ENCODE data around the gene PPP1R13B.

PPP1R13B gene

DNA sequence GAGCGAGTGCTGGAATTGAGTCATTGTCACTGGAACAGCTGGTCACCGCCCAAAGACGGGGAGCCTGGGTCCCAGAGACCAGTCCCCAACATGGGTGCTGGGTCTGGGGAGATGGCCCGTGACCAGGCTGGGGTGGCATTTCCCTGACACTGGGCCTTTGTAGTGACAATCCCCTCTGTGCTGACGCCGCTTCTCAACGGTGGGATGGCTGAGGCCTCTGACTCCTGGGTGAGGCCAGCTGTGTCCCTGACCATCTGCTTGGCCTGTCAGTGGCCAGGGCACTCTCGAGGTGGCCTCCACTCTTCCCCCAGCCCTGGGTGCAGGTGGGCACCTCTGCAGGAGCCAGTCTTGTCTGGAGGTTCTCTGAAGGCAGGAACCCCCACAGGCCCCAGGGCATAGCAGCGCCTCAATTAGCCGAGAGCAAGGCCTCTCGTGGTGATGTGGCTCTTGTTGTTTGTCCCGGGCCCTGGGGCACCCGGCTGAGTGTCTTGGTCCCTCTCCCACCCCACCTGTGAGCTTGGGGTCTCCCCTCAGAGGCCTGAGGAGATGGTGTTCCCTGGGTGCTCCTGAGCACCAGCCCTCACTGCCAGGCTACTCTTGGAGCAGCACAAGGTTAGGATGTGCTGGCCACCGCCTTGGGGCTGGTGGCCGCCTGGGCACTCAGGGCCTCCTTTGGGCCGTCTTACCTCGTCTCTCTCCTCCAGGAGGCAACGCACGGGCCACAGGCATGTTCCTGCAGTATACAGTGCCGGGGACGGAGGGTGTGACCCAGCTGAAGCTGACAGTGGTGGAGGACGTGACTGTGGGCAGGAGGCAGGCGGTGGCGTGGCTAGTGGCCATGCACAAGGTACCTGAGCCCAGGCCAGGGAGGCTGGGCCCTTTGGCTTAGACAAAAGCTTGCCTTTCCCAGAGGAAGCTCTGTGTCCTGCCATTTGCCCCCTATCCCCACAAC lies 115.2 kb downstream of the PPP1R13B start:
- no peak for DNase-seq (ENCODE audit: low spot score)

GRCh38 chr14:103731481-103731880 lies 115.9 kb downstream of the PPP1R13B start:
- no peak for DNase-seq (ENCODE audit: low spot score)

DNA sequence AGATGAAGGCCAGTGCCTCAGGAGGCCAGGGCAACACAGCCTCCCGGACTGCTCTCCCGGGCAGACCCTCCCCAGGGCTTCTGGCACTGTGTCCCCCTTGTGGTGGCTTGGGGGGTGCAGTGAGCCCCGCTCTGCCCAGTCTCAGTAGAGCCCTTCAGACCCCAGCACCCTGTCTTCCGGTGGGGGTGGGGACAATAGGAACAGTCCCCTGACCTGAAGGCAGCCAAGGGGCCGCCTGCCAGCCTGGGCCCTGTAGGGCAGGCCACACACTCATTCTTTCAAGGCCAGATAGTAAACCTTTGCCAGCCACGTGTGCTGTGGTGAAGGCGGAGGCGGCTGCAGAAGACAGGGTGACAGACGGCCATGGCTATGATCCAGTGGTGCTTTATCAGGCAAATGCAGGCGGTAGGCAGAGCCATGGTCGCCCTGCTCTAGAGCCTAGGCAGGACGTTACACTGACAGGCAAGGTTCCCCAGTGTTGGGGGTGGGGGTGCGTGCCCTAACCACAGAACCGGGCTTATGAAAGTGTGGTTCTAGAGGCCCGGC lies 116.8 kb downstream of the PPP1R13B start:
- no peak for DNase-seq (ENCODE audit: low spot score)

DNA sequence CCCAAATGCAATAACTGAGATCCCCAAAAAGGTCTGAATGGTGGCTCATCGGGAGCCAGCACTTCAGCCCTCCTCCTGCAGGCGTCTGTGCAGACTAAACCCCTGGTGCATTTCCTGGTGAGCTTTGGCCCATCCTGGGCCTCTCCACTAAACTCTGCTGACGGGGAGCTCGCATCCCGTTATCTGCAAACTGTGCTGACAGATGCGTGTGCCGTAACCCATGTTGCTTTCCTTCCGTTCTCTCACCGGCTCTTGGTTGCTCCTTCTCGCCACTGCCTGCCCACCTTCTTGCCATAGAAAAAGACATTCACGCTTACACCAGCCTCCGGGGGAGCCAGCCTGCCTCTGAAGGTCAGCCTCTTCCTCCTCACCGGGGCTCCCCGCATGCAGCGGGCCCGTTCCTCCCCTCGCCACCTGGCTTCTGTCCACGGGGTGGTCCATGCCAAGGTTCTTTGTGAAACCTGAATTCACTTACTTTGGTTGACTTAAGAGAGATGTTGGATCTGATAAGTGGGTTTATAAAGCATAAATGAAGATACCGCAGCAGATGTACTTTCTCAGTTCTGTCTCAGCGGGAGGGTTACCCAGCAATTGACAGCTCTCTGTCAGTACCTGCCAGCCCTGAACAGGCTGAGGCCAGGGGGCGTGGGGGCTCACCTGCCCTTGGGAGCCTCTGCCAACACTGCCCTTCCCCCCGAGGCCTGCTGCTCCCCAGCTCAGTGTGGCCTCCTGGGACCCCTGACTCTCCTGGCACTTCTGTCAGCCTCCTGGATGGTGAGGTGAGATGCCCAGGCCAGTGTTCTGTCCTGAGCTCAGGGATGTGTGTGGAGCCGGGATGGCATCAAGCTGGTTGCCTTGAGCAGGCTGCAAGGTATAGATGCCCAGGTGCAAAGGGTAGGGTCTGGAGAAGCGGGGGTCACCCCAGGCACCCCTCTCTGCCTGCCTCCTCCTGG lies 117.6 kb downstream of the PPP1R13B start:
- DNase-seq (ENCODE audit: low spot score) = no peak

DNA sequence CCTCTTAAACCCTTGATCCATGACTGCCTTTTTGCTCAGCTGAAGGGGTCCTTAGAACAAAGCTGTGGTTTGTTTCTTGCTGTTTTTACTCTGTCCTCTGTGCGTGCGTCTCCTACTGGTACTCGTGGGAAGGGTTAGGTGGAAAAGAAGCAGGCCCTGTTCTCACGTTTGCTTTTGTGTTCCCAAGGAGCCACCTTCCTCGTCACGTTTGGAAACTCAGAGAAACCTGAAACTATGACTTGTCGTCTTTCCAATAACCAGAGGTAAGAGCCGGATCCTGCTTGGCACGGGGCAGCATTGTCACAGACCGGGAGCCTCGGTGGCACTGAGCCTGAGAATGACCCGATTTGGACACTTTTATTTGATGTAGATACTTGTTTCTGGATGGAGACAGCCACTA lies 118.7 kb downstream of the PPP1R13B start:
- no peak for DNase-seq (ENCODE audit: low spot score)

GRCh38 chr14:103728141-103728540 lies 119.2 kb downstream of the PPP1R13B start:
- no peak for DNase-seq (ENCODE audit: low spot score)

- DNase-seq (ENCODE audit: low spot score) = no peak
These were observed 119.9 kb downstream of the PPP1R13B start for GRCh38 chr14:103727313-103727980.

- DNase-seq (ENCODE audit: low spot score) = no peak
These were observed 120.9 kb downstream of the PPP1R13B start for GRCh38 chr14:103726474-103726873.

- no peak for DNase-seq (ENCODE audit: low spot score)
These were observed 121.5 kb downstream of the PPP1R13B start for GRCh38 chr14:103725739-103726395.

DNA sequence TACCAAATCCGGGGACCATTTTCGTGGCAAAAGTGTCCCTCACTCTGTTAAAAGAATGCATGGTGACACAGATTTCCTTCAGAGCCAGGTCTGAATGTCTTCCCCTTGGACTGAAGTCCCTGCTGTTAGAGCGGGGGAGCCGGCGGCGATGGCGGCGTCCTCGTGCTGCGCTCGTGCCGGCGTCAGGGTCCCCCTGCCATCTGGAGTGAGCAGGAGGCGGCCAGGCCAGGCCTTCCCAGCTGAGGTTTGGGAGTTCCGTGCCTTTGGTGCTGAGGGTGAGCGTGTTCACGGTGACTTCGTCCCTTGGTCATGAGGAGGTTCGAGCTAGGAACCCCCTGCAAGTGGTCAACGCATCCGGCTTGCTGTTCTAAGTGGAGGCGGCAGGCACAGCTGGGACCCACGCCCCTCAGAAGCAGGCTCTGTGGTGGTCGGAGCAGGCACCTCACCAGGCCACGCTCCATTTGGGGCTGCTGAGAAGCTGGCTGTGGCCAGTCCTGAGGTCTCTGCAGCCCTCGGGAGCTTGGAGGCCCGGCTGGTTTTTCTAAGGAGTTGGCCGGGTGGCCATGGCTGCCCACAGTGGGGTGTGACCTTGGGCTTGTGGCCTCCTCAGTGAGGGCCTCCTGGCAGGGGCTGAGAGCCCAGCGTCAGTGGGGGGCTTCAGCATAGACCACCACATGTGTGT lies 122.2 kb downstream of the PPP1R13B start:
- no peak for DNase-seq (ENCODE audit: low spot score)

GRCh38 chr14:103724116-103724515 lies 123.3 kb downstream of the PPP1R13B start:
- no peak for DNase-seq (ENCODE audit: low spot score)

- no peak for DNase-seq (ENCODE audit: low spot score)
These were observed 123.7 kb downstream of the PPP1R13B start for GRCh38 chr14:103723748-103724081.

- DNase-seq (ENCODE audit: low spot score) = no peak
These were observed 125.8 kb downstream of the PPP1R13B start for GRCh38 chr14:103721334-103722120.

DNA sequence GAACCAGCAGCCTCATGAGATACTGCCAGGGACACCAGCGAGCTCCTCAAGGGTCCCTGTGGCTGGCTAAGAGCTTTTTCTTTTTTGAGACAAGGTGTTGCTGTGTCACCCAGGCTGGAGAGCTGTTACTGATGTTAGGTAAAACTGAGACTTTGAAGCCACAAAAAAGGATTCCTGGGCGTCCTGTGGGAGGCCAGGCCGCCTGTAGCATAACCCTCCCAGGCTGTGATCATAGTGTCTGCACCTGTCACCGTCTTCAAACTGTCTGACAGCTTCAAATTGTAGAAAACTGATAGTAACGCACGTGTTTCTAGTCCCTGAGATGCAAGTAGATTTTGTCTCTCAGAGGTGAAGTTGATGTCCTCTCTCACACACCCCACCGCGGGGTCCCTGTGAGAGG lies 127.6 kb downstream of the PPP1R13B start:
- DNase-seq (ENCODE audit: low spot score) = no peak

DNA sequence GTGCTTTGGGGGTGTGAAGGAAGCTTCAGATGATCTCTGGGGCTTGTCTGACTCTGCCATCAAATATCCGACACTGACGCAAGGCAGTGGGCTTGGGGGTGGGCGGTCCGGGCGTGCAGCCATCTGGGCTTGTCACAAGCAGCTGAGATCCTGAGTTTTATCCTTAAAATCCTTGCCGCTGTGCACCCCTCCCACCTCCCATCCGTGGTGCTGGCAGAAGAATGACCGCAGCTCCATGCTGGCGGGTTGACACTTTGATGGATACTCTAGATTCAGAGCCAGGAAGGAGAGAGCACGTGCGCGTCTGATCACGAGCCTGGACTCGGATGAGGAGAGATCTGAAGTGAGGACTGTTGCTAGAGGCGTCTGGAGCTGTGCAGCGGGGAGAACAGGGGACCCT lies 128.8 kb downstream of the PPP1R13B start:
- no peak for DNase-seq (ENCODE audit: low spot score)

DNA sequence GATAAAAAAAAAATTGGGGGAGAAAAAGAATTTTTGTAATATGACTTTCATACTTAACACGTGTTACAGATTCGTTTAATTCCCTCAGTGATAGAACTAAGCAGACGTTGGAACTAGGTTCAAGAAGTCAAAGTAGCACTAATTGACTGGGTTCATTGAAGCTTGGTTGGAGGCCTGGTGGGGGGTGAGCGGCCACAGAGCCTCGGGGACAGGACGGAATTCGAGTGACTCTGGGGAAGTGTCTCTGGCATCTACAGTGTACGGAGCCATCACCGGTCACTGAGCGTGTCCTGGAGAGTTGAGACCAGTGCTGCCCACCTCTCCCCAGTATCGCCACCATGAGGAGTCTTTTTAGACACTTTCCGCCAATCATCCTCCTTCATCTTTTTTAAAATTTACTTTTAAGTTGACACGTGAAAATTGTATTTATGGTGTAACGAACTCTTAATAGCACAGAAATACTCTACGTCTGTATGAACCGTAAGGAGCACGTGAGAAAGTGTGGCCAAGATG lies 130.4 kb downstream of the PPP1R13B start:
- DNase-seq (ENCODE audit: low spot score) = no peak

- peak; percentile 30 for DNase-seq (ENCODE audit: low spot score)
These were observed 131.1 kb downstream of the PPP1R13B start for GRCh38 chr14:103716091-103716801.

DNA sequence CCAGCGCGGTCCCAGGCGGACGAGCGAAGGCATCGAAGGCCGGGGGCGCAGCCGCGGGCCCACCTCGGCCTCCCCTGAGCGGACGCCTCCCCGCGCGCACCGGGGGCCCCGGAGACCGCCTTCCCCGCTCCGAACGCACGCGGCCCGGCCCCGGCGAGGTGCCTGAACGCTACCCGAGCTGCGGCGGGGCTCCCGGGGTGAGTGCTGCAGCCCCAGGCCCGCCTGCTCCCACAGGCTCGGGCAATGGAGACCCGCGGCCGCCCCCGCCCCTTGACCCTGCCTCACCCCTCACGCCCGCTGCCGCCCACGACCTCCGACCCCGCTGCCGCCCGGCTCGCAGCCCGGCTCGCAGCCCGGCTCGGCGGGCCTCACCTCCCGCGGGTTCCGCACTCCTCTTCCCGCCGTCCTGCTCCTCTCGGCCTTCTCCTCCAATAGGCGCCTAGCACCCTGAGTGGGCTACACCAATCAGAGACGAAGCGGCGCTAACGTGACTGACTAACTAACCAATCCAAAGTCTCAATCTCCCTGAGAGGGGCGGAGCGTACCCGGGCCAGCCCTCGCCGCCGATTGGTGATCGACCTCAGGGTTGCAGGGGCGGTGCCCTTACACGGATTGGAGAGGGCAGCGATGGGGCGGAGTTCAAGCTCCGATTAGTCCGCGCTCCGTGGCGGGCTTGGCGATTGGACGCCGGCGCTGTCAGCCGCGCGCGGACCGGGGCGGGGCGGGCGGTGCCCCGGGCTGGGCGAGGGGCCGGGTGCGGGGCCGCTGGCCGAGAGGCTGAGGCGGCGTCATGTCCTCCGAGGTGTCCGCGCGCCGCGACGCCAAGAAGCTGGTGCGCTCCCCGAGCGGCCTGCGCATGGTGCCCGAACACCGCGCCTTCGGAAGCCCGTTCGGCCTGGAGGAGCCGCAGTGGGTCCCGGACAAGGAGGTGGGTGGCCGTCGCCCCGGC lies 132.0 kb downstream of the PPP1R13B start, which contains the start of the genes XRCC3 and ZFYVE21:
Gene XRCC3 (minus strand): TSS at position 400 of the 949 bp plus-strand sequence. CDS start 4,364 bp downstream, outside the sequence.
Gene ZFYVE21 (plus strand): TSS at position 759 of the 949 bp plus-strand sequence. CDS start 32 bp downstream, at position 791.
- peak; percentile 100 for DNase-seq (ENCODE audit: low spot score)
